Adrenal gland (tissue), 5 donors: ENCODE results near the gene ADARB2.

Experiments used
- POLR2A ChIP-seq, 2 donors: fragments of 450-650 bp; IDR thresholded peaks; one replicate each; pipeline ENCODE4 v1.6.1; 2017; ENCODE audit warnings: antibody characterized with exemption in 2 of 2, mild to moderate bottlenecking in 2 of 2, moderate library complexity in 1 of 2
- TF ChIP-seq, protein P1 (sequence below), 6 experiments: fragments of 450-650 bp in 4 of 6; fragments of 200-600 bp in 2 of 6; sonication (generic) in 1 of 6; IDR thresholded peaks; 1 replicate in 5 of 6; 2 replicates in 1 of 6; pipeline versions ENCODE4 v1.5.1 to v1.8.0; 2016 to 2021; ENCODE audit warnings: antibody characterized with exemption in 6 of 6, mild to moderate bottlenecking in 2 of 6, moderate library complexity in 1 of 6
- donor health status: DM: no; HTN: no; CAD: no.

DNA sequence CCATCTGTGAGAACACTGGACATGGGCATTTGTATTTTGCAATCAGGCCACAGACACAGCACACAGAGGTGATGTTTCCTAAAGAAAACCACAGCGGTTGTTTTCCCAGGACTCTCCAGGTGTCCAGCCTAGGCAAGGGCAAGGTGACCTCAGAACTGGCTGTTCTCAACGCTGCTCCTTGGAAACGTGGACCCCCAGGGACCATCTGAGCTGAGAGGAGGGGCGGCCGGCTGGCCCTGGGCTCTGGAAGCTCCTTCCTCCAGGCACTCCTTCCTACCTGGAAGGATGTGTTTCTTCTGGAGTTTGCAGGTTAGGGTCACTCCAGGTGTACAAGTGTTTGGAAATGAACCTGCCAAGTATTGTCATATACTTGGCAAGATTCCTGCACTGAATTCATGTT is 103.1 kb downstream of the ADARB2 start:
- TF ChIP-seq POLR2A (IDR thresholded peaks at IDR 0.05) = no peak
- TF ChIP-seq, protein P1, sequence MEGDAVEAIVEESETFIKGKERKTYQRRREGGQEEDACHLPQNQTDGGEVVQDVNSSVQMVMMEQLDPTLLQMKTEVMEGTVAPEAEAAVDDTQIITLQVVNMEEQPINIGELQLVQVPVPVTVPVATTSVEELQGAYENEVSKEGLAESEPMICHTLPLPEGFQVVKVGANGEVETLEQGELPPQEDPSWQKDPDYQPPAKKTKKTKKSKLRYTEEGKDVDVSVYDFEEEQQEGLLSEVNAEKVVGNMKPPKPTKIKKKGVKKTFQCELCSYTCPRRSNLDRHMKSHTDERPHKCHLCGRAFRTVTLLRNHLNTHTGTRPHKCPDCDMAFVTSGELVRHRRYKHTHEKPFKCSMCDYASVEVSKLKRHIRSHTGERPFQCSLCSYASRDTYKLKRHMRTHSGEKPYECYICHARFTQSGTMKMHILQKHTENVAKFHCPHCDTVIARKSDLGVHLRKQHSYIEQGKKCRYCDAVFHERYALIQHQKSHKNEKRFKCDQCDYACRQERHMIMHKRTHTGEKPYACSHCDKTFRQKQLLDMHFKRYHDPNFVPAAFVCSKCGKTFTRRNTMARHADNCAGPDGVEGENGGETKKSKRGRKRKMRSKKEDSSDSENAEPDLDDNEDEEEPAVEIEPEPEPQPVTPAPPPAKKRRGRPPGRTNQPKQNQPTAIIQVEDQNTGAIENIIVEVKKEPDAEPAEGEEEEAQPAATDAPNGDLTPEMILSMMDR (IDR thresholded peaks at IDR 0.05) = no peak
